Measurements from ENCODE around the gene TFF3. TPM values are rescaled to one million over a fixed set of nuclear protein-coding genes. Genes with fewer than 3 reads are reported as not detected.

The TFF3 gene
- polyA plus RNA-seq, 1 experiment: not detected

DNA sequence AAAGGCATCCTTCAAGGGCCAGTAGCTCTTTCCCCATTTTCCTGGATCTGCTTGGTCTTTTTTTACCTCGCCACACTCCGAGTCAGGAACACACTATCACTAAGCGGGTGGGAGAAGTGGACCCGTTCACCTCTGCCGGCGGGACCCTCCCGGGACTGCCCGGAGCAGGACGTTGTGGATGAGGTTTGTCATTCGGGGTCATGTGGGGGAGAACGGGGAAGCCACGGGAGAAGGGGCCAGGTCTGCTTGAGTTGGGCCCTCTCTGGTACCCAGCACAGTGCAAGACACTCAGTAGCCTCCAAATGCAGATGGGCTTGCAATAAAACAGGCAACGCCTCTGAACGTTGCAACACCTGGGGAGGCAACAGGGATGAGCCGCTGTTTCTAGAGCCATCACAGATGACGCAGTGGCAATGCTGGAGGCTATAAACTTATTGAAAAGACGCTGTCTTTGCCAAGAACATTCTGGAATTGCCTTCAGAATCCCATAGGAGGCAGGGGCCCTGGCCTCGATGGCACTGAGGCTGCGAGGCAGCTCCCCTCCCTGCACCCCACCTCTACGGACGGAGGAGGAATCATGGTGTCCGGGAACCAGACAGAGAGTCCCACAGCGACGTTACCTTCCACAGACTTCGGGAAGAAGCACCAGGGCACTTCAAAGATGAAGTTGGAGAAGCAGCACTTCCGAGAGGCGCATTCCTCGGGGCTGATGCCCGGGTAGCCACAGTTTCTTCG, 31.8 kb upstream of the TFF3 start:
- Histone ChIP-seq H3K27me3 (ENCODE audit: control insufficient read depth, insufficient read depth, low read length) (no peaks in the 10 kb centered on the region), H3K4me3 (ENCODE audit: low read depth, low read length) (no peak overlapping the region), H3K36me3 (ENCODE audit: control insufficient read depth, insufficient read depth, low read length) (no peaks in the 10 kb centered on the region)
- DNase-seq (ENCODE audit: low read depth): no peak
- TF ChIP-seq, protein P1, sequence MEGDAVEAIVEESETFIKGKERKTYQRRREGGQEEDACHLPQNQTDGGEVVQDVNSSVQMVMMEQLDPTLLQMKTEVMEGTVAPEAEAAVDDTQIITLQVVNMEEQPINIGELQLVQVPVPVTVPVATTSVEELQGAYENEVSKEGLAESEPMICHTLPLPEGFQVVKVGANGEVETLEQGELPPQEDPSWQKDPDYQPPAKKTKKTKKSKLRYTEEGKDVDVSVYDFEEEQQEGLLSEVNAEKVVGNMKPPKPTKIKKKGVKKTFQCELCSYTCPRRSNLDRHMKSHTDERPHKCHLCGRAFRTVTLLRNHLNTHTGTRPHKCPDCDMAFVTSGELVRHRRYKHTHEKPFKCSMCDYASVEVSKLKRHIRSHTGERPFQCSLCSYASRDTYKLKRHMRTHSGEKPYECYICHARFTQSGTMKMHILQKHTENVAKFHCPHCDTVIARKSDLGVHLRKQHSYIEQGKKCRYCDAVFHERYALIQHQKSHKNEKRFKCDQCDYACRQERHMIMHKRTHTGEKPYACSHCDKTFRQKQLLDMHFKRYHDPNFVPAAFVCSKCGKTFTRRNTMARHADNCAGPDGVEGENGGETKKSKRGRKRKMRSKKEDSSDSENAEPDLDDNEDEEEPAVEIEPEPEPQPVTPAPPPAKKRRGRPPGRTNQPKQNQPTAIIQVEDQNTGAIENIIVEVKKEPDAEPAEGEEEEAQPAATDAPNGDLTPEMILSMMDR (IDR thresholded peaks at IDR 0.05; ENCODE audit: insufficient read depth, low read depth, low read length): no peak
- ChIA-PET POLR2A (no interaction called here), CTCF (interaction anchor here (1.0 kb wide), 1 partner anchor 9 kb away, joined by 3 read pairs; no protein-coding TSS in a partner anchor)

DNA sequence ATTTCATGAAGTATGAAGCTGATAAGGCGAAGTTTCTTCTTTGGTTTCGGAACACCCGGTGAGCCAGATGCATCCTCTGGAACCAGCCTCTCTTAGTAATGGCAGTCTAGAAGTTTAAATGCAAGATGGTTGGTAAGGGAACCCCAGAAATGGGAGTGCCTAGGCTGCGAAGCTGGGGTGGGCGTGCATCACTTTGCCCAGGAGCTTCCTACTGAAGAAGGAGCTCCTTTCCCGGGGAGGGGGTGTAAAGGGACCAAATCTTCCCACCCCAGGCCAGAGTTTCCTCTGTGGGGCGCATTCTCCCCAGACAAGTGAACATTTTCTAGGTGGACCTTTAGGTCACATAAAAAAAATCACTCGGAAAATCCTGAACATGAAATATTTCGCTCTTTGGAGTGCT, 31.2 kb upstream of the TFF3 start:
- DNase-seq (ENCODE audit: low read depth): no peak
- no peaks in the 10 kb centered on the region for H3K27me3 ChIP-seq (ENCODE audit: control insufficient read depth, insufficient read depth, low read length)
- ChIA-PET POLR2A (no interaction called here), CTCF (interaction anchor here (1.0 kb wide), 1 partner anchor 8 kb away, joined by 3 read pairs; no protein-coding TSS in a partner anchor)
- no peaks in the 10 kb centered on the region for H3K36me3 ChIP-seq (ENCODE audit: control insufficient read depth, insufficient read depth, low read length)
- H3K4me3 ChIP-seq (ENCODE audit: low read depth, low read length): no peak overlapping the region
- TF ChIP-seq, protein P1 (IDR thresholded peaks at IDR 0.05; ENCODE audit: insufficient read depth, low read depth, low read length): no peak

DNA sequence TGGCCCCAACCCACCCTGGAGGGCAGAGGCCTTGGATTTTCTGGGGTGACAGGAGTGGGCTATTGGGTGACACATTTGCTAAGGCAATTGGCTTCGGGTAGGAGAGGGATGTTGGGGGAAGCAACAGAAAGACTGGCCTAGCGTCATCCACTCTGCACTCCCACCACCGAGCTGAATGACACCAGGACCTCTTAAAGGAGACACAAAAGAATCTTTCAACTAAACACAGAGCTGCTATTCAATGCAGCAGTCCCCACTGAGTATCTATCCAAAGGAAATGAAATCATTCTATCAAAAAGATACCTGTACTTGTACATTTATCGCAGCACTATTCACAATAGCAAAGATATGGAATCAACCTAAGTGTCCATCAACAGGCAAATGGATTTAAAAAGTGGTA, 29.4 kb upstream of the TFF3 start:
- TF ChIP-seq, protein P1 (IDR thresholded peaks at IDR 0.05; ENCODE audit: insufficient read depth, low read depth, low read length): no peak
- ChIA-PET POLR2A (no interaction called here), CTCF (no interaction called here)
- Histone ChIP-seq H3K36me3 (ENCODE audit: control insufficient read depth, insufficient read depth, low read length) (no peaks in the 10 kb centered on the region), H3K27me3 (ENCODE audit: control insufficient read depth, insufficient read depth, low read length) (no peaks in the 10 kb centered on the region), H3K4me3 (ENCODE audit: low read depth, low read length) (no peak overlapping the region)
- DNase-seq (ENCODE audit: low read depth): no peak

DNA sequence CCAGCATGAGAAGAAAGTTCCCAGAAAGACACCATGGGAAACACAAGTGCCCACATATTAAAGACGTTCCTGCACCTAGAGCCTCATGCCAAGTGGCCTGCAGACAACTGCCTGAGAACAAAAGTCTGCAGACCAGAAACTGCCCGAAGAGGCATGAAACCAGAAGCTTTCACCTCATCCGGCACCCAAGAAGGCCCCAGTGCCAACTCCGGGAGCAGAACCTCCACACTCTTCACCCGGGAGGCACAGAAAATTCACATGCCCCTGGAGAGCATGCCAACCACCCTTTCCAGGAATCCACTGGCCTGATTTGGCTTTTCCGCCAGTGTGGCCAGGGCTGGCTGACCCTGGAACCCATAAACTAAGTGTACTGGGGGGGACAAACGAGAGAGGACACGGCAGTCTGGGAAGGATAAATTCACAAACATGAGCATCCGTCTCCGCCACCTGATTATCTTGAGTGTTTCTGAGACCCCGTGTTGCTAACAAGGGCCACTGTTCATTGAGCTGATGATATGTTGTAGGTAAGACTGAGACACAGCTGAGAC, 28.8 kb upstream of the TFF3 start:
- H3K4me3 ChIP-seq (ENCODE audit: low read depth, low read length): no peak overlapping the region
- no peaks in the 10 kb centered on the region for H3K36me3 ChIP-seq (ENCODE audit: control insufficient read depth, insufficient read depth, low read length)
- H3K27me3 ChIP-seq (ENCODE audit: control insufficient read depth, insufficient read depth, low read length): no peaks in the 10 kb centered on the region
- CTCF ChIA-PET: no interaction called here
- DNase-seq (ENCODE audit: low read depth): no peak
- POLR2A ChIA-PET: no interaction called here
- TF ChIP-seq, protein P1 (IDR thresholded peaks at IDR 0.05; ENCODE audit: insufficient read depth, low read depth, low read length): no peak

DNA sequence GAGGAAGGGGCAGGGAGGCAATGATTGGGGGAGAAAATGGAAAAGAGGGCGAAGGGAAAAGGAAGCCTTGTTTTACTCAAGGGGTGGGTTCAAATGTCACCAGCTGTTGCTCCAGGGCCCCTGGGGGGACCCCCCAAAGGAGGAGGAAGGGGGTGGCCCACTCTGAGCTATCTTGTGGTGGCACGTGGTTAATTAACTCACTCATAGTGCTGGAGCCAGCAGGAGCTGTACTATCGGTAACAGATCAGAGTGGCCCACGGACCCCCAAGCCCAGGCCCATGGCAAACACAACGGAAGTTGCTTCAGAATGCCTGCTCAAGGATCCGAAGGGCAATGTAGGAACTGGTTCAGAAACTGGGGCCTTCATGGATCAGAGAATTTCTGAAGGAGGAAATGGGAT, 28.3 kb upstream of the TFF3 start:
- CTCF ChIA-PET: no interaction called here
- DNase-seq (ENCODE audit: low read depth): no peak
- Histone ChIP-seq H3K27me3 (ENCODE audit: control insufficient read depth, insufficient read depth, low read length) (no peaks in the 10 kb centered on the region), H3K36me3 (ENCODE audit: control insufficient read depth, insufficient read depth, low read length) (no peaks in the 10 kb centered on the region), H3K4me3 (ENCODE audit: low read depth, low read length) (no peak overlapping the region)
- POLR2A ChIA-PET: no interaction called here
- TF ChIP-seq, protein P1 (IDR thresholded peaks at IDR 0.05; ENCODE audit: insufficient read depth, low read depth, low read length): no peak
